HPDE6-E6E7 (cell line): ENCODE measurements around the gene PSMB3.
A peak's percentile ranks its signal among the peaks of the same experiment; 100 is the strongest.

Experiments used
- DNase-seq: peaks from one replicate; pipeline ENCODE4 v3.0.0; 2011; ENCODE audit warnings: missing footprints; ENCODE audit errors: extremely low spot score

PSMB3 gene

GRCh38 chr17:38733982-38734973, 18.3 kb upstream of the PSMB3 start:
- DNase-seq = no peak

GRCh38 chr17:38735161-38735997, 17.2 kb upstream of the PSMB3 start:
- peak; percentile 65 for DNase-seq

GRCh38 chr17:38738007-38738662, 14.4 kb upstream of the PSMB3 start:
- DNase-seq = no peak

- no peak for DNase-seq
These were observed 13.9 kb upstream of the PSMB3 start for GRCh38 chr17:38738686-38739085.

GRCh38 chr17:38739305-38739704, 13.2 kb upstream of the PSMB3 start:
- no peak for DNase-seq

- no peak for DNase-seq
These were observed 12.5 kb upstream of the PSMB3 start for GRCh38 chr17:38740044-38740443.

- no peak for DNase-seq
These were observed 11.7 kb upstream of the PSMB3 start for GRCh38 chr17:38740806-38741205.

- DNase-seq = no peak
These were observed 11.1 kb upstream of the PSMB3 start for GRCh38 chr17:38741461-38741860.

- DNase-seq = no peak
These were observed 10.6 kb upstream of the PSMB3 start for GRCh38 chr17:38741921-38742410.

- no peak for DNase-seq
These were observed 9.9 kb upstream of the PSMB3 start for GRCh38 chr17:38742411-38743308.

GRCh38 chr17:38743556-38744171, 8.9 kb upstream of the PSMB3 start:
- no peak for DNase-seq

GRCh38 chr17:38745545-38745944, 7.0 kb upstream of the PSMB3 start:
- DNase-seq = no peak

GRCh38 chr17:38746004-38746848, 6.3 kb upstream of the PSMB3 start:
- DNase-seq = no peak

- no peak for DNase-seq
These were observed 5.6 kb upstream of the PSMB3 start for GRCh38 chr17:38746849-38747462.

GRCh38 chr17:38747463-38748148, 4.9 kb upstream of the PSMB3 start:
- DNase-seq = no peak

- DNase-seq = no peak
These were observed 4.2 kb upstream of the PSMB3 start, which contains the start of gene PCGF2 for GRCh38 chr17:38748149-38748891. Gene PCGF2 (minus strand): TSS chr17:38748336. CDS start chr17:38740402, 7,934 bp downstream.

- DNase-seq = no peak
These were observed 3.7 kb upstream of the PSMB3 start for GRCh38 chr17:38748892-38749222.
